ENCODE results near the gene CHST11.
"Not testable (repeated sequence)": the region's sequence is repeated elsewhere in the genome, so short reads cannot be mapped to it uniquely, and the experiment has no call there.

The CHST11 gene

DNA sequence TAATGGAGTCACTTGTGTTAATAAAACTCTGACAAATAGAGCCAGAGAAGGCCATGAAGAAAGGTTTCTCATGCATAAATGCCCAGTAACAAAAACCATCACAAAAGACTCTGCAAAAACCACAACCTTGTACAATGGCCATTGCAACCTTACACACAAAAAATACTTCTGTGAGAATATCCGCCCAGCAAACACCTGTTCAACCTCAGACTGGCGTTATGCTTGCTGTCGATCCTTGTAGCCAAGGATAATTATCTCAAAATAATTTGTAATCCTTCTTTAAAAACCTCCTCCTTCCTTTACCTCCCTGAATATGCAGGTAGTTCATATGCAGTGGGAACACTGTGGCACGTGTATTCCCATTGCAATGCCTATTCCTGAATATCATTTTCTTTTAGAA, 344.3 kb downstream of the CHST11 start:
- no peak overlapping the region for H3K4me3 ChIP-seq (ENCODE audit: low read depth, low read length)
- TF ChIP-seq, protein P1, sequence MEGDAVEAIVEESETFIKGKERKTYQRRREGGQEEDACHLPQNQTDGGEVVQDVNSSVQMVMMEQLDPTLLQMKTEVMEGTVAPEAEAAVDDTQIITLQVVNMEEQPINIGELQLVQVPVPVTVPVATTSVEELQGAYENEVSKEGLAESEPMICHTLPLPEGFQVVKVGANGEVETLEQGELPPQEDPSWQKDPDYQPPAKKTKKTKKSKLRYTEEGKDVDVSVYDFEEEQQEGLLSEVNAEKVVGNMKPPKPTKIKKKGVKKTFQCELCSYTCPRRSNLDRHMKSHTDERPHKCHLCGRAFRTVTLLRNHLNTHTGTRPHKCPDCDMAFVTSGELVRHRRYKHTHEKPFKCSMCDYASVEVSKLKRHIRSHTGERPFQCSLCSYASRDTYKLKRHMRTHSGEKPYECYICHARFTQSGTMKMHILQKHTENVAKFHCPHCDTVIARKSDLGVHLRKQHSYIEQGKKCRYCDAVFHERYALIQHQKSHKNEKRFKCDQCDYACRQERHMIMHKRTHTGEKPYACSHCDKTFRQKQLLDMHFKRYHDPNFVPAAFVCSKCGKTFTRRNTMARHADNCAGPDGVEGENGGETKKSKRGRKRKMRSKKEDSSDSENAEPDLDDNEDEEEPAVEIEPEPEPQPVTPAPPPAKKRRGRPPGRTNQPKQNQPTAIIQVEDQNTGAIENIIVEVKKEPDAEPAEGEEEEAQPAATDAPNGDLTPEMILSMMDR (IDR thresholded peaks at IDR 0.05; ENCODE audit: control insufficient read depth, extremely low read depth, insufficient read depth), result no peak

DNA sequence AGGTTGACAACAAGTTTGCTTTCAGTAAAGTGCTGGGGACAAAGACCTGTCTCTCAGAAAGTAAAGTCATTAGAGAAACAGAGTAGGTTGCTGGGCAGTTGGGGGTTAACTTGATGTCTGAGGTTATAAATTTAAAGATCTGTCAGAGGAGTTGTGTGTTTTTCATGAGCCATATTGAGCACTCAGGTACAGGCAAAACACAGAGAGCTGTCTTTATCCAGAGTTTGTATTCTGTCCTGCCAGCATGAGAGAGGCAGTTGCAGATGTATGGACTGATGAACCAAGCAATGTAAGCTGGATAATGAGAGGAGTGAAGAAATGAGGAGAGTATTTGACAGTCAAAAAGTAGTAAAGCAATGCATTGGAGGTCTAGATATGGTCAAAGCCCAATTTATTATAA, 344.7 kb downstream of the CHST11 start:
- TF ChIP-seq, protein P1 (IDR thresholded peaks at IDR 0.05; ENCODE audit: control insufficient read depth, extremely low read depth, insufficient read depth), result no peak
- DNase-seq (ENCODE audit: low read depth), result no peak
- H3K4me3 ChIP-seq (ENCODE audit: low read depth, low read length), result no peak overlapping the region

More for the DNA sequence above, 344.3 kb downstream of the CHST11 start:
- no peak for DNase-seq (ENCODE audit: low read depth)

GRCh38 chr12:104802208-104802607, 345.5 kb downstream of the CHST11 start:
- DNase-seq (ENCODE audit: low read depth), result no peak
- TF ChIP-seq, protein P1 (IDR thresholded peaks at IDR 0.05; ENCODE audit: control insufficient read depth, extremely low read depth, insufficient read depth), result no peak

DNA sequence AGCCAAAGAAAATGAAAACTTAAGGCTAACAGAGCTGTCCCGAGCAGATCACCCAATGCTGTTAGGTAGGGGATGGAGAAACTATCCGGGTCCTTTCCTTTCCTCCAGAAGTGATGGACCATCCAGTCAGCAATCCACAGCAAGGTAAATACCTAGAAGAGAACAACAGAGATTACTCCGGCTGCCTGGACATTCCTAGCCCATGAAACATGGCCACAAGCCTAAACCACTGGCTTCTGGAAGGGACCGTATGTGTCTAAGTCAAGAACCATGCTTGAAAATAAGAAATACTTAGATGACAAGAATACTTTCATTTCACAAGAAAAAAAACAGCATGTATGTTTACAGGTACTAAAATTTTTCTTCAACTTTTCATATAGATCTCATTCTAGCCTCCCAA, 348.4 kb downstream of the CHST11 start:
- TF ChIP-seq, protein P1 (IDR thresholded peaks at IDR 0.05; ENCODE audit: control insufficient read depth, extremely low read depth, insufficient read depth), result no peak
- no peak overlapping the region for H3K4me3 ChIP-seq (ENCODE audit: low read depth, low read length)
- DNase-seq (ENCODE audit: low read depth), result no peak

More at GRCh38 chr12:104802208-104802607, 345.5 kb downstream of the CHST11 start:
- H3K4me3 ChIP-seq (ENCODE audit: low read depth, low read length), result no peak overlapping the region

DNA sequence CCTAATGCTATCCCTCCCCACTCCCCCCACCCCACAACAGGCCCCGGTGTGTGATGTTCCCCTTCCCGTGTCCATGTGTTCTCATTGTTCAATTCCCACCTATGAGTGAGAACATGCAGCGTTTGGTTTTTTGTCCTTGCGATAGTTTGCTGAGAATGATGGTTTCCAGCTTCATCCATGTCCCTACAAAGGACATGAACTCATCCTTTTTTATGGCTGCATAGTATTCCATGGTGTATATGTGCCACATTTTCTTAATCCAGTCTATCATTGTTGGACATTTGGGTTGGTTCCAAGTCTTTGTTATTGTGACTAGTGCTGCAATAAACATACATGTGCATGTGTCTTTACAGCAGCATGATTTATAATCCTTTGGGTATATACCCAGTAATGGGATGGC, 349.4 kb downstream of the CHST11 start:
- DNase-seq (ENCODE audit: low read depth); H3K4me3 ChIP-seq (ENCODE audit: low read depth, low read length): not testable (repeated sequence)

DNA sequence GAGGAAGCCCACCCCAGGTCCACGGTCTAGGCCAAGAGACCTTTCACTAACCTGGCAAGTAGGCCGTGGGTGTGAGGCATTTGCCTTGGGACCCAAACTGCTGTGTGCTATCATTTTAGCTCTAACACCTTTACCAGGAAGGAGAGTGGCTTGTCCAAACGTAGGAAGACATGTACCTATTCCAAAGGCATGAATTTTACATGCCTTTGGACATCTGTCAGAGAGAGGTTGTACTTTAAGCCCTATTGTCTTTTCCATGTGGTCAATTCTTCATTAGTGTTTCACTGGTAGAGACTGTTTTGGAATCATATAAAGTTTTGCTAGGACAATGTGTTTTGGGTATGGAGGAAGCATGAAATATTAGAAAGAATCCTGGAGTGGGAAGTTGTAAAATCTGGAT, 352.5 kb downstream of the CHST11 start:
- no peak overlapping the region for H3K4me3 ChIP-seq (ENCODE audit: low read depth, low read length)
- DNase-seq (ENCODE audit: low read depth), result no peak
- TF ChIP-seq, protein P1 (IDR thresholded peaks at IDR 0.05; ENCODE audit: control insufficient read depth, extremely low read depth, insufficient read depth), result no peak

DNA sequence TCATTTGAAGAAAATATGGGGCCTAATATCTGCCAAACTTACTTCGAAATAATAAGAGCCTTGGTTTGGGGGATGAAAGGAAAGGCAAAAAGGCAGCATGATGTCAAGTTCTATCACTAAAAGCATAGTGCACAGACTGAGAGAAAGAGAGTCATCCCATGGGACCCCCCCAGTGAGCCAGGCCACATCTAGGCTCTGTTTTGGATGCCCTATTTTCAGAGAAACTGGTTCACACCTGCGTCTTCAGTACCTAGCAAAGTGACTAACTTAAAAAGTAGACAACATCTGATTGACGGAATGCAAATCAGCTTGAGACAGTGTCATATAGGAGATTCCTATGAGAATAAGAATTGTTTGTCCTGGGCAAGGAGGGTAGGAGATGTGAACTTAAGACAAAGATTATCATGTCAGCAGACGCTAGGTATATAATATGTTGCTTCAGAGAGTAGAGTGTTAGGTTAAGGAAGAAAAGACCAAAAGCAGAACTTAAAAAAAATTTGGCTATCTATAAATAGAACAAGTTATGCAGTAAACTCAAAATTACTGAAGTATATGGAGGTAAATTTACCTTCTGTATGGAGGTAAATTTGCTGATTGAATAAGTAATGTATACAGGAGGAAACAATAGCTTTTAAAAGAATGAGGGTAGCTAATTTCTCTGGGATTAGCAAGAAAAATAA, 353.1 kb downstream of the CHST11 start:
- DNase-seq (ENCODE audit: low read depth), result no peak
- TF ChIP-seq, protein P1 (IDR thresholded peaks at IDR 0.05; ENCODE audit: control insufficient read depth, extremely low read depth, insufficient read depth), result no peak
- no peak overlapping the region for H3K4me3 ChIP-seq (ENCODE audit: low read depth, low read length)
